K562 (cell line): ENCODE data around the gene ENTPD3. TPM values are rescaled to one million over a fixed set of nuclear protein-coding genes. Genes with fewer than 3 reads are reported as not detected.

ENCODE experiments used
- ATAC-seq: fragments of 200-7000 bp; cut with Tn5 transposase; 3 replicates; pipeline ENCODE4 v1.9.1; 2020; ENCODE audit warnings: moderate library complexity
- BruUV-seq: library from RNA; stranded (reverse); fragments of 400-500 nt; replicated peaks from 2 replicates; lab custom pipeline; 2021; lab: Mats Ljungman, UMichigan
- CTCF ChIA-PET: fragments of 300-600 bp; formaldehyde crosslinking; extraction: SDS; loops from one replicate; lab custom pipeline; 2021; ENCODE audit warnings: low intra/inter-chr PET ratio; lab: Yijun Ruan, JAX
- POLR2A ChIA-PET: fragments of 300-600, 350-650 bp; sonication (Branson Sonifier 250); formaldehyde crosslinking; extraction: SDS; loops from one replicate; lab custom pipeline; 2021; ENCODE audit warnings: antibody characterized with exemption, inconsistent platforms; lab: Yijun Ruan, JAX
- DNase-seq, 4 experiments: peaks; one replicate each; pipeline versions ENCODE4 v3.0.0 to v3.0.0-alpha.2; 2011 to 2018; ENCODE audit warnings: low spot score in 3 of 4, mixed read lengths in 3 of 4; ENCODE audit errors: extremely low read depth in 1 of 4
- FAIRE-seq: peaks from 2 replicates; lab custom pipeline; 2011; peaks lifted over from hg19 to GRCh38; lab: Jason Lieb, UNC
- H2AFZ ChIP-seq: 2 replicates; pipeline ENCODE4 v1.6.0; 2011; ENCODE audit warnings: low read depth, low read length, control low read depth, inconsistent platforms
- H3K27ac ChIP-seq: fragments of 200-600 bp; 3 replicates; pipeline ENCODE4 v1.8.0; 2011; ENCODE audit warnings: low read depth, mild to moderate bottlenecking, control low read depth, inconsistent platforms, low read length, moderate library complexity, mixed read lengths; ENCODE audit errors: extremely low read depth
- H3K27me3 ChIP-seq, 2 experiments: fragments of 300-600 bp in 1 of 2; 2 replicates in 1 of 2; 3 replicates in 1 of 2; pipeline versions ENCODE4 v1.6.0 to v1.8.0; 2011; ENCODE audit warnings: inconsistent platforms in 2 of 2, low read length in 2 of 2, mild to moderate bottlenecking in 1 of 2, mixed read lengths in 1 of 2, moderate library complexity in 1 of 2; ENCODE audit not compliant: control insufficient read depth in 2 of 2, insufficient read depth in 2 of 2
- H3K36me3 ChIP-seq: fragments of 300-600 bp; 3 replicates; pipeline ENCODE4 v1.8.0; 2011; ENCODE audit warnings: mild to moderate bottlenecking, low read length, inconsistent platforms; ENCODE audit not compliant: control insufficient read depth, insufficient read depth
- H3K4me1 ChIP-seq, 2 experiments: fragments of 200-600 bp in 1 of 2; replicated peaks in 1 of 2; 2 replicates in 1 of 2; 3 replicates in 1 of 2; pipeline versions ENCODE4 v1.5.1 to v1.8.0; 2011; ENCODE audit warnings: inconsistent platforms in 2 of 2, low read length in 2 of 2, mild to moderate bottlenecking in 1 of 2, mixed read lengths in 1 of 2, moderate library complexity in 1 of 2; ENCODE audit not compliant: control insufficient read depth in 2 of 2, insufficient read depth in 2 of 2
- H3K4me2 ChIP-seq: 2 replicates; pipeline ENCODE4 v1.6.1; 2011; ENCODE audit warnings: low read length, control low read depth, inconsistent platforms, mixed read lengths; ENCODE audit not compliant: insufficient read depth
- H3K4me3 ChIP-seq: fragments of 200-600 bp; sonication (generic), shearing (Covaris generic); 2 replicates; pipeline ENCODE4 v1.5.1; 2016; ENCODE audit warnings: control low read depth, inconsistent platforms
- H3K79me2 ChIP-seq: fragments of 200-600 bp; 3 replicates; pipeline ENCODE4 v1.8.0; 2011; ENCODE audit warnings: low read length, inconsistent platforms; ENCODE audit not compliant: control insufficient read depth, insufficient read depth
- H3K9ac ChIP-seq, 2 experiments: 2 replicates each; pipeline versions ENCODE4 v1.6.0 to v1.6.1; 2011; ENCODE audit warnings: low read depth in 2 of 2, low read length in 2 of 2, control low read depth in 1 of 2, inconsistent platforms in 1 of 2, mild to moderate bottlenecking in 1 of 2, mixed read lengths in 1 of 2; ENCODE audit not compliant: insufficient read depth in 1 of 2
- H3K9me1 ChIP-seq: one replicate; pipeline ENCODE4 v1.6.0; 2011; ENCODE audit warnings: inconsistent platforms, mild to moderate bottlenecking, low read length, moderate library complexity; ENCODE audit not compliant: control insufficient read depth, insufficient read depth
- H3K9me3 ChIP-seq: replicated peaks from 2 replicates; pipeline ENCODE4 v1.5.1; 2011; ENCODE audit warnings: low read depth, low read length, inconsistent platforms; ENCODE audit not compliant: control insufficient read depth, insufficient read depth
- H4K20me1 ChIP-seq: replicated peaks from 2 replicates; pipeline ENCODE4 v1.6.1; 2011; ENCODE audit warnings: low read length, inconsistent platforms, mixed read lengths; ENCODE audit not compliant: control insufficient read depth, insufficient read depth
- ELK1 ChIP-seq: sonication (generic); formaldehyde crosslinking; IDR thresholded peaks from 2 replicates; pipeline ENCODE4 v1.8.1; 2022; ENCODE audit warnings: missing genetic modification reagents
- PRDM10 ChIP-seq: fragments of 450-650 bp; IDR thresholded peaks from 2 replicates; pipeline ENCODE4 v1.6.1; 2018; ENCODE audit not compliant: partially characterized antibody
- ZNF239 ChIP-seq: fragments of 250-450 bp; sonication (Bioruptor Pico); IDR thresholded peaks from 2 replicates; pipeline ENCODE4 v1.4.0; 2020; ENCODE audit warnings: mild to moderate bottlenecking
- WGBS: fragments of 100-300 bp; shearing (Covaris generic); methylation state at CpG from one replicate; pipeline ENCODE4 v1.1.6; 2016; ENCODE audit warnings: low coverage, mixed read lengths; ENCODE audit not compliant: insufficient coverage; ENCODE audit errors: missing lambda C conversion rate; 5-methylcytosine and 5-hydroxymethylcytosine counted together
- in situ Hi-C: fragments of 300-500 bp; cut with MboI; formaldehyde crosslinking; loops from 4 replicates; pipeline ENCODE4 v1.15.0; 2018; ENCODE audit warnings: inconsistent platforms, mixed read lengths
- intact Hi-C: fragments of 100-400 bp; cut with micrococcal nuclease; formaldehyde crosslinking; loops from 2 replicates; pipeline ENCODE4 v1.14.2; 2022
- polyA plus RNA-seq, 8 experiments: library from polyadenylated mRNA; depleted of rRNA in 4 of 8; stranded (reverse) in 5 of 8; unstranded in 3 of 8; fragments of >200 nt; fragmentation: Nextera tagmentation in 2 of 8; fragmentation: Illumina TruSeq in 1 of 8; extraction: Ambion mirVana in 2 of 8; extraction: Trizol in 1 of 8; gene quantifications; 2 replicates each; pipeline versions ENCODE4 v1.2.1 to v1.2.3, GENCODE V29; 2011 to 2014; ENCODE audit warnings: inconsistent platforms in 1 of 8, missing spikeins in 1 of 8
- total RNA-seq, 7 experiments: library from RNA; depleted of rRNA in 6 of 7; stranded (reverse); fragments of >200 nt in 6 of 7; fragmentation: Illumina TruSeq in 2 of 7; extraction: Trizol in 2 of 7; gene quantifications; 2 replicates each; pipeline versions ENCODE4 v1.2.1 to v1.2.3, GENCODE V29; 2011 to 2021; ENCODE audit warnings: low replicate concordance in 1 of 7

ENTPD3 gene
- total and polyA plus RNA-seq, 9 of the 15 experiments (the other 6 are each of a cell fraction or from before 2014, with no cell fraction given): 0.23 to 2.1 (median 0.58) TPM

- in situ Hi-C loops: no loop called here
- Histone ChIP-seq H4K20me1 (no peaks in the 10 kb centered on the region), H3K9ac (no peak overlapping the region), H3K36me3 (no peaks in the 10 kb centered on the region), H3K4me2 (no peak overlapping the region), H3K4me3 (no peak overlapping the region), H3K4me1 (peaks cover 5 to 21% of the 10 kb centered on the region in 2 experiments; a peak in 4 of 5 replicates), H3K9me1 (no peaks in the 10 kb centered on the region), H3K79me2 (no peaks in the 10 kb centered on the region), H2AFZ (no peak overlapping the region), H3K9me3 (no peaks in the 10 kb centered on the region), H3K27ac (no peak overlapping the region), H3K27me3 (no peaks in the 10 kb centered on the region)
- ChIA-PET CTCF (no interaction called here), POLR2A (no interaction called here)
- TF ChIP-seq ELK1 (no peak), ZNF239 (CRISPR knock-in tag) (no peak), PRDM10 (peak; percentile 93)
- ATAC-seq (no peak), FAIRE-seq (no peak), DNase-seq (no peak)
- 0% methylated on average over 1 of the region's 1 CpG for WGBS
- no TSS peak for BruUV-seq
- intact Hi-C loops: no loop called here
These were observed 47.1 kb upstream of the ENTPD3 start for GRCh38 chr3:40339871-40340270.
